ENCODE measurements around the gene GET4. TPM values are rescaled to one million over a fixed set of nuclear protein-coding genes. Genes with fewer than 3 reads are reported as not detected.
A peak's percentile ranks its signal among the peaks of the same experiment; 100 is the strongest.
"Not testable (repeated sequence)": the region's sequence is repeated elsewhere in the genome, so short reads cannot be mapped to it uniquely, and the experiment has no call there.

The GET4 gene
- total RNA-seq, 2 donors from 2014 or later: 45.1 to 46.0 TPM

GRCh38 chr7:907158-907980, 31.0 kb downstream of the GET4 start:
- peak in 1 of 2 donors; percentile 45 for DNase-seq
- no peak for ATAC-seq
- intact Hi-C loops (cut with DNase I, micrococcal nuclease): no loop called here

GRCh38 chr7:908159-908581, 31.8 kb downstream of the GET4 start:
- ATAC-seq: no peak
- intact Hi-C loops (cut with DNase I, micrococcal nuclease): no loop called here
- no peak for DNase-seq

GRCh38 chr7:908591-909357, 32.4 kb downstream of the GET4 start:
- intact Hi-C loops (cut with DNase I, micrococcal nuclease): not testable (repeated sequence)
- peak in 1 of 2 donors; percentile 81 for DNase-seq

GRCh38 chr7:909358-910329, 33.3 kb downstream of the GET4 start:
- ATAC-seq (peak; percentile 39), DNase-seq (peak; percentile 87 to 88)
- intact Hi-C loops (cut with DNase I, micrococcal nuclease): no loop called here

More at GRCh38 chr7:908591-909357, 32.4 kb downstream of the GET4 start:
- peak; percentile 64 for ATAC-seq

GRCh38 chr7:910441-910861, 34.1 kb downstream of the GET4 start:
- intact Hi-C loops (cut with DNase I, micrococcal nuclease): no loop called here
- no peak for ATAC-seq

GRCh38 chr7:910931-911431, 34.6 kb downstream of the GET4 start:
- intact Hi-C loops (cut with DNase I, micrococcal nuclease): no loop called here
- ATAC-seq (no peak), DNase-seq (no peak)

More at GRCh38 chr7:910441-910861, 34.1 kb downstream of the GET4 start:
- no peak for DNase-seq

GRCh38 chr7:911791-912480, 35.6 kb downstream of the GET4 start:
- ATAC-seq: no peak
- DNase-seq: no peak
- intact Hi-C loops (cut with DNase I, micrococcal nuclease): no loop called here

- ATAC-seq (peak; percentile 75), DNase-seq (peak; percentile 90 to 97)
- intact Hi-C loops (cut with DNase I, micrococcal nuclease): no loop called here
Measured at GRCh38 chr7:913736-914520, 37.6 kb downstream of the GET4 start.

- no peak for DNase-seq
- intact Hi-C loops (cut with DNase I, micrococcal nuclease): no loop called here
- ATAC-seq: peak; percentile 10
Measured at GRCh38 chr7:914521-915194, 38.3 kb downstream of the GET4 start.

- no peak for ATAC-seq
- intact Hi-C loops (cut with DNase I, micrococcal nuclease): no loop called here
Measured at GRCh38 chr7:915291-916218, 39.2 kb downstream of the GET4 start.

GRCh38 chr7:916291-916941, 40.1 kb downstream of the GET4 start:
- ATAC-seq (no peak), DNase-seq (peak; percentile 43 to 72)
- intact Hi-C loops (cut with DNase I, micrococcal nuclease): no loop called here

More at GRCh38 chr7:915291-916218, 39.2 kb downstream of the GET4 start:
- no peak for DNase-seq

GRCh38 chr7:917255-918117, 41.1 kb downstream of the GET4 start:
- intact Hi-C loops (cut with DNase I, micrococcal nuclease): no loop called here
- ATAC-seq (no peak), DNase-seq (peak; percentile 13 to 21)

GRCh38 chr7:918118-918425, 41.7 kb downstream of the GET4 start:
- intact Hi-C loops (cut with DNase I, micrococcal nuclease): no loop called here
- peak in 1 of 2 donors; percentile 6 for DNase-seq

GRCh38 chr7:918441-919113, 42.2 kb downstream of the GET4 start:
- ATAC-seq (no peak), DNase-seq (peak; percentile 26 to 27)
- intact Hi-C loops (cut with DNase I, micrococcal nuclease): no loop called here

More at GRCh38 chr7:918118-918425, 41.7 kb downstream of the GET4 start:
- no peak for ATAC-seq

Measured in left colon (tissue), 2 donors.